Coronary artery (tissue), 2 donors: ENCODE results near the gene LRRC4C.

Experiments
- DNase-seq: peaks from one replicate; pipeline ENCODE4 v3.0.0-alpha.2; 2017; ENCODE audit warnings: low spot score
- H3K27ac ChIP-seq, 2 donors: fragments of 200-600 bp; sonication (generic); one replicate each; pipeline ENCODE4 v1.5.1; 2016 to 2019
- H3K4me3 ChIP-seq: fragments of 200-600 bp; sonication (generic); 2 replicates; pipeline ENCODE4 v1.5.1; 2016; ENCODE audit warnings: mild to moderate bottlenecking, moderate library complexity
- TF ChIP-seq, protein P1 (sequence below): fragments of 200-600 bp; sonication (generic); IDR thresholded peaks from one replicate; pipeline ENCODE4 v1.5.1; 2019; ENCODE audit warnings: antibody characterized with exemption

The LRRC4C gene

DNA sequence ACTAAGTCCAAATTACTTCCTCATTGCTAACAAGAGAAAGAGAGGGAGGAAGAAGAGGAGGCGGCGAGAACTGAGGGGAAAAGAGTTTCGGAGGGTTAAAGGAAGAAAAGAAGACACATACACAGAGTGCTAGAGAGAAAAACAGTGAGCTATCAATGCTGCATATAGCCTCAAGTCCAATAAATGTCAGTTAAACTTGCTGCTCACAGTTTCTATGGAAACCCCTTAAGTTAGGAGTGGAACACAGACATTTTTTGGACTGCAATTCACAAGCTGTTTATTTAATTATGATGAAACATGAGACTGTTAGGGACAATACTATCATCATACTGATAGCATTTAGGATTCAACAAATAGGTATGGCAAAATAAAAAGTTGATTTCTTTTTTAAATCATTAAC, 1320.4 kb downstream of the LRRC4C start:
- DNase-seq, result no peak
- no peak overlapping the region for H3K4me3 ChIP-seq
- TF ChIP-seq, protein P1, sequence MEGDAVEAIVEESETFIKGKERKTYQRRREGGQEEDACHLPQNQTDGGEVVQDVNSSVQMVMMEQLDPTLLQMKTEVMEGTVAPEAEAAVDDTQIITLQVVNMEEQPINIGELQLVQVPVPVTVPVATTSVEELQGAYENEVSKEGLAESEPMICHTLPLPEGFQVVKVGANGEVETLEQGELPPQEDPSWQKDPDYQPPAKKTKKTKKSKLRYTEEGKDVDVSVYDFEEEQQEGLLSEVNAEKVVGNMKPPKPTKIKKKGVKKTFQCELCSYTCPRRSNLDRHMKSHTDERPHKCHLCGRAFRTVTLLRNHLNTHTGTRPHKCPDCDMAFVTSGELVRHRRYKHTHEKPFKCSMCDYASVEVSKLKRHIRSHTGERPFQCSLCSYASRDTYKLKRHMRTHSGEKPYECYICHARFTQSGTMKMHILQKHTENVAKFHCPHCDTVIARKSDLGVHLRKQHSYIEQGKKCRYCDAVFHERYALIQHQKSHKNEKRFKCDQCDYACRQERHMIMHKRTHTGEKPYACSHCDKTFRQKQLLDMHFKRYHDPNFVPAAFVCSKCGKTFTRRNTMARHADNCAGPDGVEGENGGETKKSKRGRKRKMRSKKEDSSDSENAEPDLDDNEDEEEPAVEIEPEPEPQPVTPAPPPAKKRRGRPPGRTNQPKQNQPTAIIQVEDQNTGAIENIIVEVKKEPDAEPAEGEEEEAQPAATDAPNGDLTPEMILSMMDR, result no peak
- no peak overlapping the region for H3K27ac ChIP-seq

DNA sequence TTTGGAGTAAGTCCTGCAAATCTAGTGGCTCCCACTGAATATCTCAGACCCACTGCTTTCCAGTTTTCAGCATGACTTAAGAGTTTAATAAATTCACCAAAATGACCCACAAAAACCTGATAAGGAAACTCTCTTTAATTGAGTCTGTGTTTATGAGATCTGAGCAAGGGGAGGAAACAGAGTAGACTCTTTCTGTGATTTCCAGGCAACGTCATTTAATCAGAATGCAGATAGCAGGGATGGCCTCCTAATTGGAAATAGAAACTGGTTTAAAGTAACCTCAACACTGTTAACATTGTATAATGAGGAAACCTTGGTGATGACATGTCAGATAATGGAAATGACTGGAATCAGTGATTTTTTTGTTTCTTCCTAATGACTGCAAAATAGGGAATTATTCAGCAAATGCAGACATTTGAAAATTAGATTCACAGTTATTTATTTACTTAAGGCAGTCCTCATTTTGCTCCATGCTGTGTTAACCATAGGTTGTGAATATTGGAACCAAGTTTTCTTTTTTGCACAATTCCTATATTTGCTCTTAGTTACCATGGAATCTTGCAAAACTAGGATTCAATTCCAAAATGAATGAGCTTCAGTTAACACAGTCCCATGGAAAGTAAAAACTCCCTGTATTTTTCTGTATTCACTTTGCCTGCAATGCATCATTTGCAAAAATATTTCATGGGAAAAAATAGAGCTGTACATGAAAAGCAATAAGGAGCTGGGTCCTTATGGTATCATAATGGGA, 1324.5 kb downstream of the LRRC4C start:
- no peak overlapping the region for H3K27ac ChIP-seq
- no peak overlapping the region for H3K4me3 ChIP-seq
- TF ChIP-seq, protein P1, result no peak
- DNase-seq, result no peak

DNA sequence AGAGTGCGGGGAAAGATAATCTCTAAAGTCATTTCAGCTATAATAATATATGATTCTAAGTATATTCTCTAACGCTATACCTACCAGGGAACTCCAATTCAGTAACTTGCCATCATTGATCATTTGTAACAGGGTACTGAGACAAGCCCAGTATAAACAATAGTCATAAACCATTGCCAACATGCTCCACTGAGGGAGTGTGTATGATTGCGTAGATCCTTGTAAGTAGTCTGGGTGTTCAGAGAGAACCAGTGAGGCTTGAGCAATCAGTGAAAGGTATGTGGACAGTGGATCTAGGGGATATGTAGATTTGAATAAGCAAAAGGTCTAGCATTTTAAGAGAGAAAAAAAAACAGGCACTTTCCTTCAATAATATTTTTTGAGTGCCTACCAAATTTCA, 1326.0 kb downstream of the LRRC4C start:
- no peak for DNase-seq
- TF ChIP-seq, protein P1, result no peak
- Histone ChIP-seq H3K4me3 (no peak overlapping the region), H3K27ac (no peak overlapping the region)

DNA sequence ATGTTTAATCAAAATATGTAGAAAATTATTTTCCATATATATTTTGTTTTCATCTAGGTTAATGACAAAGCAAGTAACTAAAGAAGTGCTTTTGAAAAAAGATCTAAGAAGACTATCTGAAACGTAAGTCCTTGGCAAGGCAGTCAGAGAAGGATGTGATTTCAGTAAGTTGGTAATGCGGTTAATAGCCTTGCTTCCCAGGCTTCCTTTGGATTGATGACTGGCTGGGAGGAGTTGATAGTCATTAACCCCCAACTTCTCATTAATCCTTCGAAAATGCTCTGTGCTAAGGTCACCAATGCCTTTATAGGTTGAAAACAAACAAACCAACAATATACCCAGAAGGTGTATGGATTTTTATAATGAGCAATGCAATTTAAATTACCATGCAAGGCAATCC, 1326.5 kb downstream of the LRRC4C start:
- DNase-seq, result no peak

DNA sequence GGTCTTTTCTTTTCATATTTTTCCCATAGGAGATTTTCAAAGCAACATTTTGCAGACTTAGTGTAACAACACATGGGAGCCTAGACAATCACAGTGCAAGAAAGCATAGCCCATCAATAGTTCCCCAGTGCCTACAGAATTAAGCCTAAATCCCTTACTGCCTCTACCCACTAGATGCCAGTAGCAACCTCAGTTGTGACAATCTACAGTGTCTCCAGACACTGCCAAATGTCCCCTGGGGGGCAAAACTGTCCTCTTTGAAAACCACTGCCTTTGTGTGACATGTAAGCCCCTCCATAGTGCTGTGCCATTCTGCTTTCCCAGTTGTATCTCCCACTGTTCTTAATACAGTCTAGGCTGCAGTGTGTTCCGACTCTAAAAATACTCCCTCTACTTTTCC, 1329.0 kb downstream of the LRRC4C start:
- Histone ChIP-seq H3K27ac (no peak overlapping the region), H3K4me3 (no peak overlapping the region)
- no peak for DNase-seq
- TF ChIP-seq, protein P1, result no peak

More for the DNA sequence above, 1326.5 kb downstream of the LRRC4C start:
- Histone ChIP-seq H3K4me3 (no peak overlapping the region), H3K27ac (no peak overlapping the region)
- TF ChIP-seq, protein P1, result no peak

- TF ChIP-seq, protein P1, result no peak
- Histone ChIP-seq H3K27ac (no peak overlapping the region), H3K4me3 (no peak overlapping the region)
- no peak for DNase-seq
Measured at GRCh38 chr11:40129266-40129665, 1330.2 kb downstream of the LRRC4C start.

DNA sequence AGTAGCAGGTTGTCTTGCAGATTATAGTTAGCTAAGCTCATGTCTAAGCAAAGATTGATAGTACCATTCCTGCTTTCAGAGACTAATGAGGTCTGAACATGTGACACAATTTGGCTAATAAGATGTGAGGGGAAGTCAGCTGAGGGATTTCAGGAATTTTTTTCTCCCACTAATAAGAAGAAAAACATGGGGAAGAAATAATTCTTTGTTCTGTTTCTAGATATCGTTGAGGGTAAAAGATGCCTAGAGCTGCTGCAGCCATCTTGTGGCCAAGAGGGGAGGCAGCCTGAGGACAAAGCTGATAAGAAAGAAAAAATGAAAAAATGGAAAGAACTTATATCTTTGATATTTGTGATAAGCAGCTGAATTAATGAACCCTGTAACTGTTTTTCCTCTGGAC, 1334.4 kb downstream of the LRRC4C start:
- no peak for DNase-seq
- Histone ChIP-seq H3K4me3 (no peak overlapping the region), H3K27ac (no peak overlapping the region)
- TF ChIP-seq, protein P1, result no peak
